Stomach (tissue), 9 donors: Measurements from ENCODE around the gene ARL13A. TPM values are rescaled to one million over a fixed set of nuclear protein-coding genes. Genes with fewer than 3 reads are reported as not detected.

Source experiments
- DNase-seq, 2 donors: peaks; one replicate each; pipeline versions ENCODE4 v3.0.0 to v3.0.0-alpha.2; 2013 to 2019
- H3K27ac ChIP-seq, 5 donors: fragments of 200-600 bp in 4 of 5; sonication (generic) in 4 of 5; one replicate each; pipeline ENCODE4 v1.5.1; 2013 to 2019; ENCODE audit warnings: mild to moderate bottlenecking in 1 of 5, moderate library complexity in 1 of 5
- H3K27me3 ChIP-seq, 3 donors: fragments of 200-600 bp; sonication (generic); one replicate each; pipeline ENCODE4 v1.5.1; 2017 to 2019; ENCODE audit warnings: mixed run types in 1 of 3
- H3K36me3 ChIP-seq, 4 donors: fragments of 200-600 bp; sonication (generic); 1 replicate in 3 of 4; 2 replicates in 1 of 4; pipeline ENCODE4 v1.5.1; 2016 to 2019
- H3K4me1 ChIP-seq, 4 donors: fragments of 200-600 bp; sonication (generic); one replicate each; pipeline ENCODE4 v1.5.1; 2016 to 2019
- H3K4me3 ChIP-seq, 4 donors: fragments of 200-600 bp; sonication (generic) in 3 of 4; one replicate each; pipeline ENCODE4 v1.5.1; 2016 to 2019; ENCODE audit warnings: mild to moderate bottlenecking in 1 of 4
- H3K9me3 ChIP-seq, 4 donors: fragments of 200-600 bp; sonication (generic); one replicate each; pipeline ENCODE4 v1.5.1; 2016 to 2019
- CTCF ChIP-seq, 7 experiments: fragments of 450-650 bp in 4 of 7; fragments of 200-600 bp in 3 of 7; sonication (generic) in 3 of 7; IDR thresholded peaks; one replicate each; pipeline ENCODE4 v1.5.1; 2016 to 2019; ENCODE audit warnings: antibody characterized with exemption in 7 of 7, control low read depth in 2 of 7, mild to moderate bottlenecking in 1 of 7
- EP300 ChIP-seq: sonication (generic); formaldehyde crosslinking; IDR thresholded peaks from one replicate; pipeline ENCODE4 v1.6.1; 2017; ENCODE audit warnings: antibody characterized with exemption
- POLR2A ChIP-seq, 4 donors: fragments of 450-650 bp; IDR thresholded peaks; one replicate each; pipeline ENCODE4 v1.6.1; 2016; ENCODE audit warnings: antibody characterized with exemption in 4 of 4, control low read depth in 2 of 4, mild to moderate bottlenecking in 1 of 4, moderate library complexity in 1 of 4
- POLR2AphosphoS5 ChIP-seq, 3 donors: sonication (generic); formaldehyde crosslinking; IDR thresholded peaks; one replicate each; pipeline ENCODE4 v1.6.1; 2016; ENCODE audit warnings: antibody characterized with exemption in 3 of 3
- WGBS, 5 donors: extraction: QIAGEN DNeasy Blood & Tissue Kit in 3 of 5; methylation state at CpG; one replicate each; pipeline versions ENCODE4 v1.1.5 to v1.1.7; 2013 to 2018; 5-methylcytosine and 5-hydroxymethylcytosine counted together
- intact Hi-C: fragments of 100-400 bp; cut with DNase I; formaldehyde crosslinking; loops from one replicate; pipeline ENCODE4 v1.15.1; 2023; ENCODE audit warnings: low total_unique reads
- polyA plus RNA-seq, 3 donors: library from polyadenylated mRNA; stranded (reverse); fragments of 200-250 nt; gene quantifications; one replicate each; pipeline ENCODE4 v1.2.3, GENCODE V29; 2013
- total RNA-seq, 5 donors: library from RNA; depleted of rRNA; stranded (reverse); fragments of >200 nt; gene quantifications; one replicate each; pipeline versions ENCODE4 v1.1.0 to v1.2.3, GENCODE V29; 2014 to 2016
- donor health status: healthy with polysubstance abuse.
- donor health status: Bipolar disorder and iron deficiency.
- donor health status: healthy.

Gene ARL13A
- total and polyA plus RNA-seq, 8 donors, result not detected

GRCh38 chrX:101028562-101028961, 59.1 kb downstream of the ARL13A start:
- 63 to 100% (median 92%) methylated on average over 1 of the region's 1 CpG for WGBS, 5 donors
- DNase-seq, result no peak
- TF ChIP-seq POLR2A (IDR thresholded peaks at IDR 0.05), result no peak
- TF ChIP-seq EP300, result no peak
- TF ChIP-seq POLR2AphosphoS5 (IDR thresholded peaks at IDR 0.05), result no peak
- TF ChIP-seq CTCF (IDR thresholded peaks at IDR 0.05), result no peak
- Histone ChIP-seq H3K4me1 (no peaks in the 10 kb centered on the region), H3K4me3 (no peak overlapping the region), H3K9me3 (no peaks in the 10 kb centered on the region), H3K36me3 (peaks cover 0 to 44% (median 36%) of the 10 kb centered on the region in 4 donors), H3K27ac (no peak overlapping the region), H3K27me3 (no peaks in the 10 kb centered on the region)
- intact Hi-C loops, result no loop called here

DNA sequence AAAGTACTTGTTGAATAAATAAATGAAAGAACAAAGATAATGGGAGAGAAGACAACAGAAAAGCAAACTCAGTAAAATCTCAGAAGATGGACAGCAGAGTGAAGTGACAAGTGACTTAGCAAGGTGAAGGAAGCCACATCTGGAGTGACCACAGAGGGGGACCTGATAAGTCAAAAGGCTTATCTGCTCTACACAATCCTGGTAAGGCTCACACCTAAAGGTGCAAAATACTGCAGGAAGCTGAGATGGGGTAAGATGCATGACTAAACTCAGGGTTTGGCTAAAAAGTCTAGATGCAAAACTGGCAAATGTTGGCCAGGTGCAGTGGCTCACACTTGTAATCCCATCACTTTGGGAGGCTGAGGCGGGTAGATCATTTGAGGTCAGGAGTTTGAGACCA, 60.2 kb downstream of the ARL13A start:
- no peaks in the 10 kb centered on the region for H3K27me3 ChIP-seq
- DNase-seq, result no peak
- intact Hi-C loops, result no loop called here
- no peak overlapping the region for H3K27ac ChIP-seq
- H3K4me3 ChIP-seq, result no peak overlapping the region
- peaks cover 0 to 45% (median 38%) of the 10 kb centered on the region in 4 donors for H3K36me3 ChIP-seq
- no peaks in the 10 kb centered on the region for H3K4me1 ChIP-seq
- TF ChIP-seq EP300, result no peak
- no peak for TF ChIP-seq POLR2AphosphoS5 (IDR thresholded peaks at IDR 0.05)
- TF ChIP-seq CTCF (IDR thresholded peaks at IDR 0.05), result no peak
- no peak for TF ChIP-seq POLR2A (IDR thresholded peaks at IDR 0.05)
- WGBS, 5 donors, result 56 to 100% (median 80%) methylated on average over 1 of the region's 1 CpG
- H3K9me3 ChIP-seq, result no peaks in the 10 kb centered on the region

DNA sequence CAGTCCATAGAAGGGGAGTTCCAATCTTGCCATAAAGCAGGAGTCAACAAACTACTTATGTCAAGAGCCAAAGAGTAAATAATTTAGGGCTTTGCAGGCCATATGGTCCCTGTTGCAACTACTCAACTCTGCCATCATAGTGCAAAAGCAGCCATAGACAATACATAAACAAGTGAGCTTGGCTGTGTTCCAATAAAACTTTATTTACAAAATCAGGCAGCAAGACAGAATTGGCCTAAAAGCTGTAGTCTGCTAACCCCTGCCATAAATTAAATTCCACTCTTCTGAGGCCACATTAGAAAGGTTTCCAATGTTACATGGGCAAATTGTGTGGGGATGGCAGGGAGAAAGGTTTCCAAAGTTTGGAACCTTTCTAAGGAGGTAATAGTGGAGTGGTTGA, 67.7 kb downstream of the ARL13A start:
- DNase-seq, result no peak
- intact Hi-C loops, result no loop called here
- TF ChIP-seq POLR2AphosphoS5 (IDR thresholded peaks at IDR 0.05), result no peak
- TF ChIP-seq POLR2A (IDR thresholded peaks at IDR 0.05), result no peak
- TF ChIP-seq EP300, result no peak
- no peak for TF ChIP-seq CTCF (IDR thresholded peaks at IDR 0.05)
- no peak overlapping the region for H3K4me3 ChIP-seq
- no peaks in the 10 kb centered on the region for H3K4me1 ChIP-seq
- H3K36me3 ChIP-seq, result peaks cover 0 to 75% (median 63%) of the 10 kb centered on the region in 4 donors
- no peaks in the 10 kb centered on the region for H3K9me3 ChIP-seq
- no peak overlapping the region for H3K27ac ChIP-seq
- no peaks in the 10 kb centered on the region for H3K27me3 ChIP-seq

DNA sequence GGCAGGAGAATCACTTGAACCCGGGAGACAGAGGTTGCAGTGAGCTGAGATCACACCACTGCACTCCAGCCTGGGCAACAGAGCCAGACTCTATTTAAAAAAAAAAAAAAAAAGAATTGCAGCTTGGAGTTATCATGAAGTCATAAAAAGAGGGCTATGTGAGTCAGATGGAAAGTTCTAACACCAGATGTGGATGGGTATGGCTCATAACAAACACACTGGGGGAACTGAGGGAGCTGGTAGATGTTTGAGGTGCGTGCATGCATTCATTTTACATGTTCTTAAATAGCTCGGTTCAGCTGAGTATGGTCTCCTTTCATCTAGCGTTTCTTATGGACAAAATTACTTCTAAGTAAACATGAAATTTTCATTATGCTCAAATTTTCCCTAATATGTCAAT, 70.7 kb downstream of the ARL13A start:
- DNase-seq, result no peak
- Histone ChIP-seq H3K27ac (no peak overlapping the region), H3K4me1 (no peaks in the 10 kb centered on the region), H3K27me3 (no peaks in the 10 kb centered on the region), H3K36me3 (peaks cover 0 to 70% (median 50%) of the 10 kb centered on the region in 4 donors), H3K4me3 (no peak overlapping the region), H3K9me3 (no peaks in the 10 kb centered on the region)
- TF ChIP-seq POLR2AphosphoS5 (IDR thresholded peaks at IDR 0.05) (no peak), EP300 (no peak), CTCF (IDR thresholded peaks at IDR 0.05) (no peak), POLR2A (IDR thresholded peaks at IDR 0.05) (no peak)
- intact Hi-C loops, result no loop called here
- WGBS, 5 donors, result 73 to 96% (median 84%) methylated on average over 4 of the region's 4 CpGs

Other genes with a start within 250 kb of the ARL13A start
- 10 to 100 TPM; 10.5 to 27.7 (median 12.5) TPM for gene SYTL4, start 237.6 kb upstream of the ARL13A start, total RNA-seq
- gene SYTL4, start 237.6 kb upstream of the ARL13A start, polyA plus RNA-seq, result 10 to 100 TPM in 1 of 3 donors, 1 to 10 TPM in 2; 4.5 to 23.7 (median 4.6) TPM
- 10 to 100 TPM in 2 of 5 donors, 1 to 10 TPM in 2, not detected in 1; 6.8 to 13.0 (median 9.6) TPM for gene CSTF2, start 149.3 kb upstream of the ARL13A start, total RNA-seq
- 1 to 10 TPM; 5.8 to 7.8 (median 6.9) TPM for gene CSTF2, start 149.3 kb upstream of the ARL13A start, polyA plus RNA-seq
- 10 to 100 TPM in 1 of 5 donors, not detected in 4; 53.3 TPM for gene NOX1, start 95.3 kb upstream of the ARL13A start, total RNA-seq
- gene NOX1, start 95.3 kb upstream of the ARL13A start, polyA plus RNA-seq, result not detected
- under 1 TPM in 1 of 5 donors, not detected in 4; 0.92 TPM for gene XKRX, start 40.8 kb upstream of the ARL13A start, total RNA-seq
- gene XKRX, start 40.8 kb upstream of the ARL13A start, polyA plus RNA-seq, result under 1 TPM in 2 of 3 donors, not detected in 1; 0.31 to 0.63 TPM
- 10 to 100 TPM in 4 of 5 donors, 1 to 10 TPM in 1; 5.3 to 33.5 (median 17.7) TPM for gene TRMT2B, start 82.4 kb downstream of the ARL13A start, total RNA-seq
- gene TRMT2B, start 82.4 kb downstream of the ARL13A start, polyA plus RNA-seq, result 10 to 100 TPM in 1 of 3 donors, 1 to 10 TPM in 2; 6.2 to 11.0 (median 8.1) TPM
- 1 to 10 TPM in 4 of 5 donors, under 1 TPM in 1; 0.29 to 5.4 (median 4.3) TPM for gene TMEM35A, start 109.2 kb downstream of the ARL13A start, total RNA-seq
- 1 to 10 TPM in 1 of 3 donors, not detected in 2; 2.7 TPM for gene TMEM35A, start 109.2 kb downstream of the ARL13A start, polyA plus RNA-seq
- 10 to 100 TPM in 1 of 5 donors, 1 to 10 TPM in 1, under 1 TPM in 1, not detected in 2; 0.29 to 22.8 (median 8.3) TPM for gene CENPI, start 128.5 kb downstream of the ARL13A start, total RNA-seq
- gene CENPI, start 128.5 kb downstream of the ARL13A start, polyA plus RNA-seq, result 1 to 10 TPM in 1 of 3 donors, under 1 TPM in 1, not detected in 1; 0.68 to 1.6 TPM